ENCODE measurements around the gene CEND1.

DNA sequence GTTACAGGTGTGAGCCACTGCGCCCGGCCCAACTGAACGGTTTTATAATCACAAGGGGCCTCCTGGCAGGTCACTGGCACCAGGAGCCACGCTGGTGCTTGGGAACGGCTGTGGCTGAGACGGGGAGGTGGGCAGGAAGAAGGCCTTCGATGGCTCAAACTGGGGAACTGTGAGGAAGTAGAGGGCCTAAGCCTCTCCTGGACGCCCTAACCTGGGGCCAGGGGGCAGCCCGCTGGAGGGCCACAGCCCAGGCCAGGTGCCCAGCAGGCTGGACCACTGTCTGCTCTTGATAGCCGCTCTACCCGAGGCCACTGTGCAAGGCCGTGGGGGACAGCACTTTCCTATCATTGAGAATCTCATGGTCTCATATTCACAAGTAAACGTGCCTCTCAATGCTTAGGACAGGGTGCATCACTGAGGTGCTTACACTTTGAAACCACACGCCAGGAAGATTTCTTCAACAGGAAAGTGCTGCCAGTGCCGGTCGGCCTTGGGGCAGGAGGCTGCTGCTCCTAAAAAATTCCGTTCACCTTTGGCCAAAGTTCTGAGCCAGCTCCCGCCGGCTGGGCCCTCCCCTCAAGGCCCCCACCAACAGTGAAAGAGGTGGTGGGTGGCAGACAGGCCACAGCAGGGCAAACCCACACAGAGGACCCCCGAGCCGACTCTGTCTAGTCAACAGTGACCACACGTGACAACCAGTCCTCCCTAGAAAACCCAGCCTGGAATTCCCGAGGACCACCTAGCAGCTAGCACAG, 19.8 kb downstream of the CEND1 start:
- TF ChIP-seq, protein P1, sequence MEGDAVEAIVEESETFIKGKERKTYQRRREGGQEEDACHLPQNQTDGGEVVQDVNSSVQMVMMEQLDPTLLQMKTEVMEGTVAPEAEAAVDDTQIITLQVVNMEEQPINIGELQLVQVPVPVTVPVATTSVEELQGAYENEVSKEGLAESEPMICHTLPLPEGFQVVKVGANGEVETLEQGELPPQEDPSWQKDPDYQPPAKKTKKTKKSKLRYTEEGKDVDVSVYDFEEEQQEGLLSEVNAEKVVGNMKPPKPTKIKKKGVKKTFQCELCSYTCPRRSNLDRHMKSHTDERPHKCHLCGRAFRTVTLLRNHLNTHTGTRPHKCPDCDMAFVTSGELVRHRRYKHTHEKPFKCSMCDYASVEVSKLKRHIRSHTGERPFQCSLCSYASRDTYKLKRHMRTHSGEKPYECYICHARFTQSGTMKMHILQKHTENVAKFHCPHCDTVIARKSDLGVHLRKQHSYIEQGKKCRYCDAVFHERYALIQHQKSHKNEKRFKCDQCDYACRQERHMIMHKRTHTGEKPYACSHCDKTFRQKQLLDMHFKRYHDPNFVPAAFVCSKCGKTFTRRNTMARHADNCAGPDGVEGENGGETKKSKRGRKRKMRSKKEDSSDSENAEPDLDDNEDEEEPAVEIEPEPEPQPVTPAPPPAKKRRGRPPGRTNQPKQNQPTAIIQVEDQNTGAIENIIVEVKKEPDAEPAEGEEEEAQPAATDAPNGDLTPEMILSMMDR (conservative IDR thresholded peaks at IDR 0.05 in 1 of 2, IDR thresholded peaks at IDR 0.05 in 1 of 2; ENCODE audit: extremely low read depth in 1 of 2, insufficient read depth in 1 of 2, low read depth in 1 of 2, low read length in 2 of 2): no peak
- no peak for TF ChIP-seq EZH2 (IDR thresholded peaks at IDR 0.05; ENCODE audit: borderline replicate concordance, low read length)
